ENCODE measurements around the gene RIMS1. TPM values are rescaled to one million over a fixed set of nuclear protein-coding genes. Genes with fewer than 3 reads are reported as not detected.

The RIMS1 gene
- polyA plus RNA-seq, 1 experiment: 0.91 TPM

- Histone ChIP-seq H3K9me3 (ENCODE audit: control insufficient read depth, insufficient read depth, low read length) (no peaks in the 10 kb centered on the region), H3K27me3 (ENCODE audit: control insufficient read depth, insufficient read depth, low read length) (no peaks in the 10 kb centered on the region), H3K4me3 (ENCODE audit: low read depth, low read length) (no peak overlapping the region), H3K27ac (ENCODE audit: low read depth, low read length) (no peak overlapping the region)
- DNase-seq (ENCODE audit: low read depth, low spot score): no peak
- ChIA-PET POLR2A (no interaction called here), CTCF (no interaction called here)
- TF ChIP-seq CTCF (IDR thresholded peaks at IDR 0.05; ENCODE audit: low read depth, low read length): no peak
Observed at GRCh38 chr6:71913444-71914234, 27.3 kb downstream of the RIMS1 start.

GRCh38 chr6:71929047-71929446 is 42.7 kb downstream of the RIMS1 start:
- no peaks in the 10 kb centered on the region for H3K27me3 ChIP-seq (ENCODE audit: control insufficient read depth, insufficient read depth, low read length)
- H3K4me3 ChIP-seq (ENCODE audit: low read depth, low read length): no peak overlapping the region
- TF ChIP-seq CTCF (IDR thresholded peaks at IDR 0.05; ENCODE audit: low read depth, low read length): no peak
- ChIA-PET CTCF (no interaction called here), POLR2A (no interaction called here)
- no peaks in the 10 kb centered on the region for H3K9me3 ChIP-seq (ENCODE audit: control insufficient read depth, insufficient read depth, low read length)
- DNase-seq (ENCODE audit: low read depth, low spot score): no peak
- no peak overlapping the region for H3K27ac ChIP-seq (ENCODE audit: low read depth, low read length)

- ChIA-PET CTCF (no interaction called here), POLR2A (no interaction called here)
- no peak overlapping the region for H3K27ac ChIP-seq (ENCODE audit: low read depth, low read length)
- H3K27me3 ChIP-seq (ENCODE audit: control insufficient read depth, insufficient read depth, low read length): no peaks in the 10 kb centered on the region
- no peak for TF ChIP-seq CTCF (IDR thresholded peaks at IDR 0.05; ENCODE audit: low read depth, low read length)
- no peak for DNase-seq (ENCODE audit: low read depth, low spot score)
- H3K4me3 ChIP-seq (ENCODE audit: low read depth, low read length): no peak overlapping the region
- no peaks in the 10 kb centered on the region for H3K9me3 ChIP-seq (ENCODE audit: control insufficient read depth, insufficient read depth, low read length)
Observed at GRCh38 chr6:71933881-71934280, 47.5 kb downstream of the RIMS1 start.

GRCh38 chr6:71965404-71965803 is 79.1 kb downstream of the RIMS1 start:
- DNase-seq (ENCODE audit: low read depth, low spot score): no peak
- ChIA-PET POLR2A (no interaction called here), CTCF (no interaction called here)
- H3K27ac ChIP-seq (ENCODE audit: low read depth, low read length): no peak overlapping the region
- TF ChIP-seq CTCF (IDR thresholded peaks at IDR 0.05; ENCODE audit: low read depth, low read length): no peak
- H3K9me3 ChIP-seq (ENCODE audit: control insufficient read depth, insufficient read depth, low read length): no peaks in the 10 kb centered on the region
- no peak overlapping the region for H3K4me3 ChIP-seq (ENCODE audit: low read depth, low read length)
- no peaks in the 10 kb centered on the region for H3K27me3 ChIP-seq (ENCODE audit: control insufficient read depth, insufficient read depth, low read length)

- no peak for TF ChIP-seq CTCF (IDR thresholded peaks at IDR 0.05; ENCODE audit: low read depth, low read length)
- DNase-seq (ENCODE audit: low read depth, low spot score): no peak
- Histone ChIP-seq H3K4me3 (ENCODE audit: low read depth, low read length) (no peak overlapping the region), H3K9me3 (ENCODE audit: control insufficient read depth, insufficient read depth, low read length) (no peaks in the 10 kb centered on the region), H3K27ac (ENCODE audit: low read depth, low read length) (no peak overlapping the region), H3K27me3 (ENCODE audit: control insufficient read depth, insufficient read depth, low read length) (no peaks in the 10 kb centered on the region)
- ChIA-PET CTCF (no interaction called here), POLR2A (no interaction called here)
Observed at GRCh38 chr6:71967436-71967835, 81.1 kb downstream of the RIMS1 start.
